B cell (primary cell): Measurements from ENCODE around the gene STXBP2. TPM values are rescaled to one million over a fixed set of nuclear protein-coding genes. Genes with fewer than 3 reads are reported as not detected.

ENCODE experiments used
- ATAC-seq: fragments of 200-7000 bp; cut with Tn5 transposase; one replicate; pipeline ENCODE4 v1.10.0; 2021; ENCODE audit warnings: low read depth, mild to moderate bottlenecking, moderate number of reproducible peaks, moderate library complexity
- CTCF ChIA-PET: fragments of 350-600 bp; sonication (Branson Sonifier 250); formaldehyde crosslinking; loops from one replicate; lab custom pipeline; 2021; ENCODE audit warnings: antibody characterized with exemption, inconsistent platforms; lab: Charles Lee
- POLR2A ChIA-PET: fragments of 350-600 bp; sonication (Branson Sonifier 250); formaldehyde crosslinking; loops from one replicate; lab custom pipeline; 2021; ENCODE audit warnings: antibody characterized with exemption; lab: Charles Lee
- DNase-seq: peaks from one replicate; pipeline ENCODE4 v3.0.0; 2013
- H2AFZ ChIP-seq: 2 replicates; pipeline ENCODE4 v1.6.1; 2012; ENCODE audit warnings: mild to moderate bottlenecking, low read depth, low read length; ENCODE audit not compliant: insufficient read depth, poor library complexity, severe bottlenecking
- H3K27ac ChIP-seq, 2 donors: 1 replicate in 1 of 2; 2 replicates in 1 of 2; pipeline ENCODE4 v1.5.1; 2012 to 2013; ENCODE audit warnings: low read length in 2 of 2, mild to moderate bottlenecking in 2 of 2, moderate library complexity in 1 of 2
- H3K27me3 ChIP-seq, 4 experiments: fragments of 200-600 bp in 1 of 4; sonication (generic) in 1 of 4; replicated peaks in 1 of 4; 1 replicate in 2 of 4; 2 replicates in 2 of 4; pipeline versions ENCODE4 v1.6.1 to v1.7.0; 2013 to 2016; ENCODE audit warnings: low read length in 3 of 4, mild to moderate bottlenecking in 2 of 4, mixed read lengths in 1 of 4, moderate library complexity in 1 of 4; ENCODE audit not compliant: insufficient read depth in 4 of 4, control insufficient read depth in 3 of 4; ENCODE audit errors: control extremely low read depth in 1 of 4
- H3K36me3 ChIP-seq, 2 experiments: replicated peaks in 1 of 2; 1 replicate in 1 of 2; 2 replicates in 1 of 2; pipeline versions ENCODE4 v1.6.1 to v1.7.1; 2013; ENCODE audit warnings: low read length in 1 of 2; ENCODE audit not compliant: insufficient read depth in 2 of 2, control insufficient read depth in 1 of 2; ENCODE audit errors: control extremely low read depth in 1 of 2, extremely low read depth in 1 of 2
- H3K4me1 ChIP-seq, 2 donors: fragments of 200-600 bp in 1 of 2; sonication (generic) in 1 of 2; 1 replicate in 1 of 2; 2 replicates in 1 of 2; pipeline versions ENCODE4 v1.5.1 to v1.6.1; 2013 to 2017; ENCODE audit warnings: low read length in 2 of 2; ENCODE audit not compliant: control insufficient read depth in 2 of 2, insufficient read depth in 2 of 2
- H3K4me2 ChIP-seq: replicated peaks from 2 replicates; pipeline ENCODE3; 2012; ENCODE audit warnings: mild to moderate bottlenecking, low read depth, low read length; ENCODE audit not compliant: poor library complexity, severe bottlenecking
- H3K4me3 ChIP-seq, 5 experiments: fragments of 200-600 bp in 1 of 5; sonication (generic) in 1 of 5; 1 replicate in 3 of 5; 2 replicates in 2 of 5; pipeline versions ENCODE4 v1.5.1 to v1.7.0; 2011 to 2016; ENCODE audit warnings: low read length in 4 of 5, mild to moderate bottlenecking in 4 of 5, low read depth in 2 of 5, control low read depth in 1 of 5, moderate library complexity in 1 of 5; ENCODE audit not compliant: insufficient read depth in 1 of 5; ENCODE audit errors: control extremely low read depth in 1 of 5, extremely low read depth in 1 of 5
- H3K79me2 ChIP-seq: fragments of 200-600 bp; sonication (generic); one replicate; pipeline ENCODE4 v1.6.0; 2016; ENCODE audit warnings: low read length; ENCODE audit not compliant: control insufficient read depth, insufficient read depth
- H3K9ac ChIP-seq: fragments of 200-600 bp; sonication (generic); 2 replicates; pipeline ENCODE4 v1.6.1; 2017; ENCODE audit warnings: mild to moderate bottlenecking, low read length, moderate library complexity
- H3K9me3 ChIP-seq, 3 donors: one replicate each; pipeline versions ENCODE4 v1.6.1 to v1.7.1; 2013; ENCODE audit warnings: low read length in 2 of 3; ENCODE audit not compliant: control insufficient read depth in 2 of 3, insufficient read depth in 1 of 3; ENCODE audit errors: control extremely low read depth in 1 of 3
- H4K20me1 ChIP-seq: 2 replicates; pipeline ENCODE4 v1.6.0; 2012; ENCODE audit warnings: mild to moderate bottlenecking, low read length; ENCODE audit not compliant: insufficient read depth, control insufficient read depth, poor library complexity, severe bottlenecking
- H3K27ac Mint-ChIP-seq: one replicate; pipeline ENCODE4 v1.8.0; 2021; ENCODE audit warnings: mixed read lengths
- H3K27me3 Mint-ChIP-seq: one replicate; pipeline ENCODE4 v1.8.0; 2021; ENCODE audit warnings: mixed read lengths
- H3K4me1 Mint-ChIP-seq: one replicate; pipeline ENCODE4 v1.8.0; 2021; ENCODE audit warnings: mixed read lengths
- H3K4me3 Mint-ChIP-seq: one replicate; pipeline ENCODE4 v1.8.0; 2021; ENCODE audit warnings: mixed read lengths
- H3K9me3 Mint-ChIP-seq: one replicate; pipeline ENCODE4 v1.8.0; 2022; ENCODE audit warnings: mixed read lengths; ENCODE audit not compliant: insufficient read depth
- CTCF ChIP-seq: fragments of 200-600 bp; IDR thresholded peaks from one replicate; pipeline ENCODE4 v1.8.0; 2022; ENCODE audit warnings: antibody characterized with exemption, mild to moderate bottlenecking
- EZH2 ChIP-seq: IDR thresholded peaks from 2 replicates; pipeline ENCODE4 v1.6.1; 2012; ENCODE audit warnings: borderline replicate concordance, low read depth, mild to moderate bottlenecking, moderate library complexity, low read length; ENCODE audit not compliant: insufficient read depth, poor library complexity, severe bottlenecking
- WGBS: methylation state at CpG from one replicate; pipeline ENCODE4 v1.1.5; 2013; ENCODE audit warnings: missing lambda C conversion rate; ENCODE audit not compliant: insufficient coverage; 5-methylcytosine and 5-hydroxymethylcytosine counted together
- intact Hi-C: fragments of 100-400 bp; cut with micrococcal nuclease; formaldehyde crosslinking; loops from one replicate; pipeline ENCODE4 v1.10.0; 2022
- polyA plus RNA-seq: library from polyadenylated mRNA; depleted of rRNA; stranded (reverse); fragments of >200 nt; gene quantifications from 2 replicates; pipeline ENCODE4 v1.2.3, GENCODE V29; 2012
- total RNA-seq, 2 donors: library from RNA; stranded (reverse); fragments of 120-200 nt in 1 of 2; gene quantifications; 1 replicate in 1 of 2; 2 replicates in 1 of 2; pipeline versions ENCODE4 v1.2.3 to v1.2.4, GENCODE V29; 2013 to 2022

The STXBP2 gene
- total and polyA plus RNA-seq, 2 donors (not counting 1 experiment from before 2014, with no cell fraction given): 222 to 226 TPM

DNA sequence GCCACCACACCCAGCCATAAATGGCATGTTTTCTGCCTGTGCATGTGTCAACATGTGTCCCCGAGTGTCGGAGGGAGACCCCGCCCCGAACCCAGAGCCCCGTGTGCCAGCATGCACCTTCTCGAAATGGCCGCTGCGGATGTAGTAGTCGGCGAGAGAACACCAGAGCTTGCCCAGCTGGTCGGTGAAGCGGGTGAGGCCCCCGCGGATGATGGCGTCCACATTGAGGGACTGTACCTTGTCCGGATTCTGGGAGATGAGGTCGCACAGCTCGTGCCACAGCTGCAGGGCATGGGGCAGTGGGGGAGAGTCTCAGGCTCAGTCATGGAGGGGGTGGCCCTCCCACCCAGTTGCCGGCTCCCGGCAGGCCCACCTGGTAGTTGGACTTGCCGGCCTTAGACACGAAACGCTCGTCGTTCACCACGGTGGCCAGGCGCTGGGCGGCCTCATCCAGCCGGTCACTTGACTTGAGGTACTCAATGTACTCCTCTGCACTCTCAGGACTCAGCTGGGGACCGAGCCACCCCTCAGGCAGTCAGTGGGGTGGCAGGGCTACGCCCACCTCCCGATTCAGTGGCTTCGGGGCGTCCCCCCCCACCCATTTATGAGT lies 11.0 kb upstream of the STXBP2 start:
- H3K4me3 Mint-ChIP-seq: no peak overlapping the region
- 96% methylated on average over 34 of the region's 34 CpGs for WGBS
- Histone ChIP-seq H2AFZ (no peak overlapping the region), H3K9me3 (peaks cover 0 to 3% (median 0%) of the 10 kb centered on the region in 3 donors), H4K20me1 (peaks cover 41% of the 10 kb centered on the region), H3K4me2 (no peak overlapping the region), H3K79me2 (peaks cover 49% of the 10 kb centered on the region), H3K4me1 (peaks cover 18 to 31% of the 10 kb centered on the region in 2 donors), H3K9ac (no peak overlapping the region), H3K4me3 (no peak overlapping the region), H3K27me3 (no peaks in the 10 kb centered on the region), H3K36me3 (peaks cover 5 to 68% of the 10 kb centered on the region in 2 experiments), H3K27ac (no peak overlapping the region)
- DNase-seq (no peak), ATAC-seq (no peak)
- ChIA-PET POLR2A (interaction anchor here (0.7 to 1.5 kb wide), 2 partner anchors 10 to 30 kb away, joined by 3 to 4 read pairs; partner anchors contain the start of gene CAMSAP3), CTCF (interaction anchor here (1.0 kb wide), 1 partner anchor 58 kb away, joined by 3 read pairs; no protein-coding TSS in a partner anchor)
- no peaks in the 10 kb centered on the region for H3K9me3 Mint-ChIP-seq
- TF ChIP-seq EZH2 (no peak), CTCF (no peak)
- intact Hi-C loops: no loop called here
- H3K27me3 Mint-ChIP-seq: no peaks in the 10 kb centered on the region
- peaks cover 34% of the 10 kb centered on the region for H3K4me1 Mint-ChIP-seq
- H3K27ac Mint-ChIP-seq: no peak overlapping the region

DNA sequence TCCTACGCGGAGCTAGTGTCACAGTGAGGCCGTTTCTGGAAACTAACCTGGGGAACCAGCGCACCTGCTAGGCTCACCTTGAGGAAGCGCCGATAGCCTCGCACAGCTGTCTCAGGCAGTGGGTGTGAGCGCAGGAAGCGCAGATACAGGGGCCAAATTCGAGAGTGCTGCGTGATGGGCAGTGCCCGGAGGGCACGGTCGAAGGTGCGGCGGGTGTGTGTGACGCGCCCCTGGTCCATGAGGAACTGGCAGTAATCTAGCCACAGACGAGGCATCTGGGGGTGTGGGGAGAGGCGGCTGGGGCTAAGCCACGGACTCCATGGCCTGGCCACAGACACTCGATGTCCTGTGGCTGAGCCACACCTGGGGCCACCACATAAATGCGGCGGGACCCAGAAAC lies 9.7 kb upstream of the STXBP2 start:
- H3K4me3 Mint-ChIP-seq: peak overlapping the region; percentile 54
- Histone ChIP-seq H3K9me3 (peaks cover 0 to 3% (median 0%) of the 10 kb centered on the region in 3 donors), H3K4me2 (no peak overlapping the region), H4K20me1 (peaks cover 41% of the 10 kb centered on the region), H3K36me3 (peaks cover 3 to 60% of the 10 kb centered on the region in 2 experiments), H3K4me1 (peaks cover 19 to 31% of the 10 kb centered on the region in 2 donors), H3K79me2 (peaks cover 61% of the 10 kb centered on the region), H3K27ac (no peak overlapping the region), H3K4me3 (no peak overlapping the region), H3K9ac (no peak overlapping the region), H2AFZ (no peak overlapping the region), H3K27me3 (no peaks in the 10 kb centered on the region)
- no peak for ATAC-seq
- TF ChIP-seq CTCF (no peak), EZH2 (no peak)
- no peak for DNase-seq
- no peaks in the 10 kb centered on the region for H3K9me3 Mint-ChIP-seq
- POLR2A ChIA-PET: interaction anchor here (1.5 kb wide), 1 partner anchor 9 kb away, joined by 3 read pairs; no protein-coding TSS in a partner anchor
- CTCF ChIA-PET: interaction anchor here (0.6 kb wide), 1 partner anchor 147 kb away, joined by 3 read pairs; no protein-coding TSS in a partner anchor
- H3K4me1 Mint-ChIP-seq: peaks cover 40% of the 10 kb centered on the region
- no peak overlapping the region for H3K27ac Mint-ChIP-seq
- intact Hi-C loops: no loop called here
- WGBS: 96% methylated on average over 24 of the region's 24 CpGs
- no peaks in the 10 kb centered on the region for H3K27me3 Mint-ChIP-seq
